ENCODE data around the gene CEL. TPM values are rescaled to one million over a fixed set of nuclear protein-coding genes. Genes with fewer than 3 reads are reported as not detected.

Gene CEL
- total and polyA plus RNA-seq, 2 experiments from 2014 or later, result 0.27 to 2.3 TPM

DNA sequence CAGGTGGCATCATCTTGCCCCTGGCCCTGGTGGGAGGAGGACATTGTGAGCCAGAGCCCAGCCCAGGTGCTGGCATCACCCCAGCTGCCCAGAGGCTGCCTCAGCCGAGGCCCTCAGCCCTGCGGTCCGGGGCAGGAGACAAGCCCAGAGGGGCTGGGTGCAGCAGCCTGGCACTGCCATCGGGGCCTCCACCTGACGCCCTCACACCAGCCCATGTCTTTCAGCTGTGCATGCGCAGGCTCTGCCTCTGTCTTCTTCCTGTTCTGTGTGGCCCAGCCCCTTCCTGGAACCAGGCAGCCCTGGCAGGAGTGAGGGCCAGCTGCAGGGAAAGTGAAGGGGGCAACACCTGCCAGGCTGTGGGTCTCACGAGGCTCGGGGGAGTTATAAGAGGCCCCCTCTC lies 4.8 kb upstream of the CEL start (continued):
- TF ChIP-seq ZNF114 (CRISPR knock-in tag; IDR thresholded peaks at IDR 0.05) (no peak), JUNB (IDR thresholded peaks at IDR 0.05; ENCODE audit: unreplicated experiment) (no peak), STAT1 (IDR thresholded peaks at IDR 0.05; ENCODE audit: unreplicated experiment) (no peak), ZNF331 (CRISPR knock-in tag; IDR thresholded peaks at IDR 0.05; ENCODE audit: low read depth) (no peak), EZH2phosphoT487 (IDR thresholded peaks at IDR 0.05; ENCODE audit: unreplicated experiment) (no peak)
- TF ChIP-seq, protein P1, sequence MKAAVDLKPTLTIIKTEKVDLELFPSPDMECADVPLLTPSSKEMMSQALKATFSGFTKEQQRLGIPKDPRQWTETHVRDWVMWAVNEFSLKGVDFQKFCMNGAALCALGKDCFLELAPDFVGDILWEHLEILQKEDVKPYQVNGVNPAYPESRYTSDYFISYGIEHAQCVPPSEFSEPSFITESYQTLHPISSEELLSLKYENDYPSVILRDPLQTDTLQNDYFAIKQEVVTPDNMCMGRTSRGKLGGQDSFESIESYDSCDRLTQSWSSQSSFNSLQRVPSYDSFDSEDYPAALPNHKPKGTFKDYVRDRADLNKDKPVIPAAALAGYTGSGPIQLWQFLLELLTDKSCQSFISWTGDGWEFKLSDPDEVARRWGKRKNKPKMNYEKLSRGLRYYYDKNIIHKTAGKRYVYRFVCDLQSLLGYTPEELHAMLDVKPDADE (IDR thresholded peaks at IDR 0.05), result no peak
- TF ChIP-seq, protein P2, sequence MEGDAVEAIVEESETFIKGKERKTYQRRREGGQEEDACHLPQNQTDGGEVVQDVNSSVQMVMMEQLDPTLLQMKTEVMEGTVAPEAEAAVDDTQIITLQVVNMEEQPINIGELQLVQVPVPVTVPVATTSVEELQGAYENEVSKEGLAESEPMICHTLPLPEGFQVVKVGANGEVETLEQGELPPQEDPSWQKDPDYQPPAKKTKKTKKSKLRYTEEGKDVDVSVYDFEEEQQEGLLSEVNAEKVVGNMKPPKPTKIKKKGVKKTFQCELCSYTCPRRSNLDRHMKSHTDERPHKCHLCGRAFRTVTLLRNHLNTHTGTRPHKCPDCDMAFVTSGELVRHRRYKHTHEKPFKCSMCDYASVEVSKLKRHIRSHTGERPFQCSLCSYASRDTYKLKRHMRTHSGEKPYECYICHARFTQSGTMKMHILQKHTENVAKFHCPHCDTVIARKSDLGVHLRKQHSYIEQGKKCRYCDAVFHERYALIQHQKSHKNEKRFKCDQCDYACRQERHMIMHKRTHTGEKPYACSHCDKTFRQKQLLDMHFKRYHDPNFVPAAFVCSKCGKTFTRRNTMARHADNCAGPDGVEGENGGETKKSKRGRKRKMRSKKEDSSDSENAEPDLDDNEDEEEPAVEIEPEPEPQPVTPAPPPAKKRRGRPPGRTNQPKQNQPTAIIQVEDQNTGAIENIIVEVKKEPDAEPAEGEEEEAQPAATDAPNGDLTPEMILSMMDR (conservative IDR thresholded peaks at IDR 0.05; ENCODE audit: low read depth in 2 of 2), result no peak

DNA sequence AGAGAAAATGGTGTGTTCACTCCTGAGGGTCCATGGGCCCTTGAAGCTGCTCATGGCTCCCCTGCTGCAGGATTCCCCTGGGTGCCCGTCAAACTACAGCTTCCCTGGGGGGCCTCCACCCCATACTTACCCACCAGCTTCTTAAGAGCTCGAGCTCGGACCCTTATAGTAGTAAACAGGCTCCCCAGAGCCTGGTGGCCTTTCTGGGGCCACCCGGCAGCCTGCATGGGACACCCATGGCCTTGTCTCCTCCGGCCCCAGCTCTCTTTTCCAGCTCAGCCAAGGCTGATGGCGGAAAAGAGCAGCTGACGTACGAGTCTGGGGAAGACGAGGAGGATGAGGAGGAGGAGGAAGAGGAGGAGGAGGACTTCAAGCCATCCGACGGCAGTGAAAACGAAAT lies 4.2 kb upstream of the CEL start:
- Mint-ChIP-seq H3K4me3 (no peak overlapping the region), H3K9me3 (no peaks in the 10 kb centered on the region), H3K4me1 (peaks cover 29% of the 10 kb centered on the region), H3K27ac (no peak overlapping the region), H3K27me3 (ENCODE audit: insufficient read depth, low read depth, poor library complexity) (peaks cover 5% of the 10 kb centered on the region), H3K36me3 (ENCODE audit: low read depth) (peaks cover 39% of the 10 kb centered on the region)
- H3K4me1 ChIP-seq (ENCODE audit: insufficient read depth), result peaks cover 16% of the 10 kb centered on the region
- H3K4me3 ChIP-seq, result no peak overlapping the region
- no peaks in the 10 kb centered on the region for H3K27me3 ChIP-seq (ENCODE audit: insufficient read depth)
- ATAC-seq (no peak), DNase-seq (ENCODE audit: low spot score) (no peak)
- no peaks in the 10 kb centered on the region for H3K9me2 ChIP-seq (ENCODE audit: insufficient read depth)
- no peaks in the 10 kb centered on the region; the same call in 1 of the 2 replicates for H3K36me3 ChIP-seq (ENCODE audit: insufficient read depth)
- no peak overlapping the region for H3K27ac ChIP-seq (ENCODE audit: low read depth)
- no peaks in the 10 kb centered on the region for H3K79me2 ChIP-seq (replicated peaks; ENCODE audit: insufficient read depth)
- H4K20me1 ChIP-seq (replicated peaks; ENCODE audit: insufficient read depth), result no peaks in the 10 kb centered on the region
- H3F3A ChIP-seq (replicated peaks; ENCODE audit: low read depth), result 0 out of 2 replicates have a peak, but pooled peaks cover 8% of the 10 kb centered on the region
- no peak overlapping the region for H3K4me2 ChIP-seq
- no peak overlapping the region for H2AFZ ChIP-seq
- TF ChIP-seq ZNF114 (CRISPR knock-in tag; IDR thresholded peaks at IDR 0.05) (no peak), ZNF331 (CRISPR knock-in tag; IDR thresholded peaks at IDR 0.05; ENCODE audit: low read depth) (no peak), POLR2AphosphoS5 (IDR thresholded peaks at IDR 0.05; ENCODE audit: low read depth) (no peak), EZH2 (IDR thresholded peaks at IDR 0.05; ENCODE audit: low read depth, unreplicated experiment) (no peak), EZH2phosphoT487 (IDR thresholded peaks at IDR 0.05; ENCODE audit: unreplicated experiment) (no peak), JUNB (IDR thresholded peaks at IDR 0.05; ENCODE audit: unreplicated experiment) (no peak), STAT1 (IDR thresholded peaks at IDR 0.05; ENCODE audit: unreplicated experiment) (no peak), CREB1 (CRISPR knock-in tag; IDR thresholded peaks at IDR 0.05; ENCODE audit: low read depth) (no peak), NANOG (IDR thresholded peaks at IDR 0.05; ENCODE audit: borderline replicate concordance) (no peak)
- TF ChIP-seq, protein P3, sequence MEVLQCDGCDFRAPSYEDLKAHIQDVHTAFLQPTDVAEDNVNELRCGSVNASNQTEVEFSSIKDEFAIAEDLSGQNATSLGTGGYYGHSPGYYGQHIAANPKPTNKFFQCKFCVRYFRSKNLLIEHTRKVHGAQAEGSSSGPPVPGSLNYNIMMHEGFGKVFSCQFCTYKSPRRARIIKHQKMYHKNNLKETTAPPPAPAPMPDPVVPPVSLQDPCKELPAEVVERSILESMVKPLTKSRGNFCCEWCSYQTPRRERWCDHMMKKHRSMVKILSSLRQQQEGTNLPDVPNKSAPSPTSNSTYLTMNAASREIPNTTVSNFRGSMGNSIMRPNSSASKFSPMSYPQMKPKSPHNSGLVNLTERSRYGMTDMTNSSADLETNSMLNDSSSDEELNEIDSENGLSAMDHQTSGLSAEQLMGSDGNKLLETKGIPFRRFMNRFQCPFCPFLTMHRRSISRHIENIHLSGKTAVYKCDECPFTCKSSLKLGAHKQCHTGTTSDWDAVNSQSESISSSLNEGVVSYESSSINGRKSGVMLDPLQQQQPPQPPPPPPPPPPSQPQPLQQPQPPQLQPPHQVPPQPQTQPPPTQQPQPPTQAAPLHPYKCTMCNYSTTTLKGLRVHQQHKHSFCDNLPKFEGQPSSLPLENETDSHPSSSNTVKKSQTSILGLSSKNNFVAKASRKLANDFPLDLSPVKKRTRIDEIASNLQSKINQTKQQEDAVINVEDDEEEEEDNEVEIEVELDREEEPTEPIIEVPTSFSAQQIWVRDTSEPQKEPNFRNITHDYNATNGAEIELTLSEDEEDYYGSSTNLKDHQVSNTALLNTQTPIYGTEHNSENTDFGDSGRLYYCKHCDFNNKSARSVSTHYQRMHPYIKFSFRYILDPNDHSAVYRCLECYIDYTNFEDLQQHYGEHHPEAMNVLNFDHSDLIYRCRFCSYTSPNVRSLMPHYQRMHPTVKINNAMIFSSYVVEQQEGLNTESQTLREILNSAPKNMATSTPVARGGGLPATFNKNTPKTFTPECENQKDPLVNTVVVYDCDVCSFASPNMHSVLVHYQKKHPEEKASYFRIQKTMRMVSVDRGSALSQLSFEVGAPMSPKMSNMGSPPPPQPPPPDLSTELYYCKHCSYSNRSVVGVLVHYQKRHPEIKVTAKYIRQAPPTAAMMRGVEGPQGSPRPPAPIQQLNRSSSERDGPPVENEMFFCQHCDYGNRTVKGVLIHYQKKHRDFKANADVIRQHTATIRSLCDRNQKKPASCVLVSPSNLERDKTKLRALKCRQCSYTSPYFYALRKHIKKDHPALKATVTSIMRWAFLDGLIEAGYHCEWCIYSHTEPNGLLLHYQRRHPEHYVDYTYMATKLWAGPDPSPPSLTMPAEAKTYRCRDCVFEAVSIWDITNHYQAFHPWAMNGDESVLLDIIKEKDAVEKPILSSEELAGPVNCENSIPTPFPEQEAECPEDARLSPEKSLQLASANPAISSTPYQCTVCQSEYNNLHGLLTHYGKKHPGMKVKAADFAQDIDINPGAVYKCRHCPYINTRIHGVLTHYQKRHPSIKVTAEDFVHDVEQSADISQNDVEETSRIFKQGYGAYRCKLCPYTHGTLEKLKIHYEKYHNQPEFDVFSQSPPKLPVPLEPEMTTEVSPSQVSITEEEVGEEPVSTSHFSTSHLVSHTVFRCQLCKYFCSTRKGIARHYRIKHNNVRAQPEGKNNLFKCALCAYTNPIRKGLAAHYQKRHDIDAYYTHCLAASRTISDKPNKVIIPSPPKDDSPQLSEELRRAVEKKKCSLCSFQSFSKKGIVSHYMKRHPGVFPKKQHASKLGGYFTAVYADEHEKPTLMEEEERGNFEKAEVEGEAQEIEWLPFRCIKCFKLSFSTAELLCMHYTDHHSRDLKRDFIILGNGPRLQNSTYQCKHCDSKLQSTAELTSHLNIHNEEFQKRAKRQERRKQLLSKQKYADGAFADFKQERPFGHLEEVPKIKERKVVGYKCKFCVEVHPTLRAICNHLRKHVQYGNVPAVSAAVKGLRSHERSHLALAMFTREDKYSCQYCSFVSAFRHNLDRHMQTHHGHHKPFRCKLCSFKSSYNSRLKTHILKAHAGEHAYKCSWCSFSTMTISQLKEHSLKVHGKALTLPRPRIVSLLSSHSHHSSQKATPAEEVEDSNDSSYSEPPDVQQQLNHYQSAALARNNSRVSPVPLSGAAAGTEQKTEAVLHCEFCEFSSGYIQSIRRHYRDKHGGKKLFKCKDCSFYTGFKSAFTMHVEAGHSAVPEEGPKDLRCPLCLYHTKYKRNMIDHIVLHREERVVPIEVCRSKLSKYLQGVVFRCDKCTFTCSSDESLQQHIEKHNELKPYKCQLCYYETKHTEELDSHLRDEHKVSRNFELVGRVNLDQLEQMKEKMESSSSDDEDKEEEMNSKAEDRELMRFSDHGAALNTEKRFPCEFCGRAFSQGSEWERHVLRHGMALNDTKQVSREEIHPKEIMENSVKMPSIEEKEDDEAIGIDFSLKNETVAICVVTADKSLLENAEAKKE (CRISPR knock-in tag; IDR thresholded peaks at IDR 0.05), result no peak
- TF ChIP-seq, protein P2 (conservative IDR thresholded peaks at IDR 0.05; ENCODE audit: low read depth in 2 of 2), result no peak
